Activated CD4-positive, alpha-beta T cell treated with anti-CD3 and anti-CD28 coated beads for 1 hour (primary cell): ENCODE data around the gene C16orf78.
"Not testable (repeated sequence)": the region's sequence is repeated elsewhere in the genome, so short reads cannot be mapped to it uniquely, and the experiment has no call there.

ENCODE experiments used
- DNase-seq: peaks from one replicate; pipeline ENCODE4 v3.0.0-alpha.2; 2020

The C16orf78 gene

DNA sequence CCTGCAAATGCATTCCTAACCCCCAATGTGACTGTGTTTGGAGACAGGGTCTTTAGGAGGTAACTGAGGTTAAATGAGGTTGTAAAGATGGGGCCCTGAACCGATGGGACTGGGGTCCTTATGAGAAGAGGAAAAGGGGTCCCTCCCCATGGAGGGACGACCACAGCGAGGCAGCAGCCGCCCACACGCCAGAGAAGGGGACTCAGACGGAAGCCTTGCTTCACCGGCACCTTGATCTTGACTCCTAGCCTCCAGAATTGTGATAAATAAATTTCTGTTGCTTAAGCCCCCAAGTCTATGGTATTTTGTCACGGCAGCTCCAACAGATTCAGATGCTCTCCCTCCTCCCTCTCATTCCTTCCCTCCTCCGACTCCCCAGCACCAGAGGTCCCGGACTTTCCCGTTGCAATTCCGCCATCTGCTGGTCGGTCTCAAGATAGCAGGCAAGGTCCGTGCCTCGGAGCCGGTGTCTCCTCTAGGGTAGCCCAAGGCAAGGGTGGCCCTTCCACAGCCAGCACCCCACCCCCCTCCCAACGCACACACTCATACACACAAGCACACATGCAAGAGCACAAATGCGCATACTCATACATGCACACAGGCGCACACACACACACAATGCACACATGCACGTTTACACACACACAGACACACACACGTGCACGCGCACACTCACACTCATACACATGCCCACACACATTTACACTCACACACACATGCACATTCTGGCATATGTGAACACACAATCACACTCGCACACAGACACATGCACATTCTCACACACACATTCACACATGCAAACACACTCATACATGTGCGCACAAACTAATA, 23.1 kb upstream of the C16orf78 start:
- DNase-seq: peak; percentile 15

DNA sequence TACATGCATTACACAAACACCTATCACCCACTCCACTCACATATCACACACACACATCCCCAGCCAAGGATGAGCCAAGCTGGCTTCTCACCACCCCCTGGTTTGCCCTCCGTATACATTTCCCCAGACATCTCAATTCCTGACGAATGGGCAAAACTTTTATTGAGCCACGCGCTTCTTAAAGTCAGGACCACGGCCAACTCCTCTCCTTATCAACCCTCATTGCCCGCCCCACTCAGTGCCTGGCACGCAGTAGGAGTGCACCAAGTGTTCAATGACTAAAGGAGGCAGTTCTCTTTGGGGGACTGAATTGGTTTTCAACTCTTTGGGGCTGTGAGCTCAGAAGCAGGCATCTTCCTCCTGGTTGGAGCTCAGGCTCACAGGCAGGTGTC, 22.5 kb upstream of the C16orf78 start:
- DNase-seq: no peak

DNA sequence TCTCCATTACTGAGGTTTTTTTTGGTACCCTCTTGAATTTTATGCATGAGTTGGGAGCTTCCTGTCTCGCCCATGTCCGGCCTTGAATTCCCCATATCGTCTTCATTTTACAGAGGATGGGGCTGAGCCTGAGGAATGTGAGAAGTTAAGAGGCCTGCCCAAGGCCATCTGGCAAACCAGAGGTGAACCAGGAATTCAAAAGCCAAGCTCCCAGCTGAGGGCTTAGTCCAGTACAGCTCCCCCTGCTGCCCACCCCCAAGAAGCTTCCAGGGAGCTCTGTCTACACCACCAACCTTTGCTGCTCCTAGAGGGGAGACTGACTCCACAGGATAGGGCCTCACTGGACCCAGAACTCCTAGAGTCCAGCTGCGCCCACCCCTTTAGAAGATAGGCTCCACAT, 20.7 kb upstream of the C16orf78 start:
- DNase-seq: no peak

DNA sequence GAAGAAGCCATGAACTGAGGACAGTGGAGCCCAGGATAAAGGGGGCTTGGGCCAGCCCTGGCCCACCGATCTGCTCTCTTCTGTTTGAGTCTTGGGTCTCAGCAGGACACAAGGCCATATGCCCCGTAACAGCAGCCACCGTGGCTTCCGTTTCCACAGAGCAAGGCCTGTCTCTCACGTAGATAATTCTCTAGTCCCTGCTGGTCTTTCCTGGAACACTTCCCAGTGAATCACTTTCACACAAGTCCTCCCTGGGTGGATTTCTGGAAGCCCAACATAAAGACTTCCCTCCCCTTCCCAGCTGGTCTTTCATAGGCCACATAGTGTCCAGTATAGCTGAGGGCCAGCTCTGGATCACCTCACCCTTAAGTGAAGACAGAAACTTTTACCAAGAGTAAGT, 19.9 kb upstream of the C16orf78 start:
- DNase-seq: no peak

DNA sequence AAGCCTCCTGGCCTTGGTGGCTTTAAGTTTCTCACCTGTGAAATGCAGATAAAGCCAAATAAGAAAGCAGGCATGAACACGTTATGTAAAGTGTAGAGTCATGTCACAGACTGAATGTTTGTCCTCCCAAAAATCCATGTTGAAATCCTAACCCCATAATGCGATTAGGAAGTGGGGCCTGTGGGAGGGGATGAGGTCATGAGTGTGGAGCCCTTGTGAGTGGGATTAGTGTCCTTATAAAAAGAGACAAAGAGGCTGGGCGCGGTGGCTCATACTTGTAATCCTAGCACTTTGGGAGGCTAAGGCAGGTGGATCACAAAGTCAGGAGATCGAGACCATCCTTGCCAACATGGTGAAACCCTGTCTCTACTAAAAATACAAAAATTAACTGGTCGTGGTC, 19.5 kb upstream of the C16orf78 start:
- no peak for DNase-seq

DNA sequence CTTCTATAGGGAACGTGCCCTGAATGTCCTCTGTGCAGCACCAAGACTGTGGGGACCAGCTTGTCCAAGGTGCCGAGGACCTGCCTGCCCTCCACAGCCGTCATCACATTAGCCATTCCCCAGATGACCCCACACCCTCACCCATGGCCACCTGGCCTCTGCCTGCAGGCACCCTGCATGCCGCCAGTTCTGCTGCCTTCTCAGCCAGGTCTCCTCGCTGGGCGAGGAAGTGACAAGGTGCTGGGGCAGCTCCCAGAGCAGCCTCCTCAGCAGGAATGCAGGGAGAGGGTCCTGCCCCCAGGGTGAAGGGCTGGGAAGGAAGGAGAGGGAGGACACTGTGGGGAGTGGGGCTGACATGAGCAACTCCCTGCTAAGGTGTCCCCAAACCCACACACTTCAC, 18.6 kb upstream of the C16orf78 start:
- no peak for DNase-seq

DNA sequence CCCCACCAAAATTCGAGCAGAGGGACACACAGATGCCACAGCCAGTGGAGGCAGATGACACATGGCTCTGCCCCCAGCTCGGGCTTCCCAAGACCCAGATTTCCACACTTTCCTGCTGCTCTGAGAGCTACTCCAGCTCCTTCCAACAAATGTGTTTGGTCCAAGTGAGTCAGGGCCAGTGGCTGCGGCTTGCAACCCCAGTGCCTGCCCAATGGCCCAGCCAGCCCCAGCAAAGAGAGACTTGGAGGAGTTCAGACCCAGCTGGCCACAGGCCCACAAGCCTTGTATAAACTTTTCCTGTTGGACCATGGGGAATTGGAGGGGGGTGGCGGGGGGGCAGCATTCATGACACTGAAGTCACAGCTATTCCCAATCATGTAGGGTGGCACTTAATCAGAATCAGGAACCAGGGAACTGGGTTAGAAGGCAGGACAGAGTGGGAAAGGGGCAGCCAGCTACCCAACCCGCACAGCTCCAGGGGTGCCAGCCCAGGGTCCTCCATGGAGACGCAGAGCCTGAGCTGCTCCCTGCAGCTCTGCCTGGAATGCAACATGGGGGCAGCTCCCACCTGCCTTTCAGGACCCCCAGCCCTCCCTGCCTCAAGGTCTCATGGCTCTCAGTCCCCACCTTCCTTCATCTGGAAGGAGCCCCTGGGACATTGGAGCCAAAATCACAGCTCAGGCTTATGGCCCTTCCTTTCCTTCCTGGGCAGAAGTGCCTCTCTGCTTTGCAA, 17.5 kb upstream of the C16orf78 start:
- no peak for DNase-seq

DNA sequence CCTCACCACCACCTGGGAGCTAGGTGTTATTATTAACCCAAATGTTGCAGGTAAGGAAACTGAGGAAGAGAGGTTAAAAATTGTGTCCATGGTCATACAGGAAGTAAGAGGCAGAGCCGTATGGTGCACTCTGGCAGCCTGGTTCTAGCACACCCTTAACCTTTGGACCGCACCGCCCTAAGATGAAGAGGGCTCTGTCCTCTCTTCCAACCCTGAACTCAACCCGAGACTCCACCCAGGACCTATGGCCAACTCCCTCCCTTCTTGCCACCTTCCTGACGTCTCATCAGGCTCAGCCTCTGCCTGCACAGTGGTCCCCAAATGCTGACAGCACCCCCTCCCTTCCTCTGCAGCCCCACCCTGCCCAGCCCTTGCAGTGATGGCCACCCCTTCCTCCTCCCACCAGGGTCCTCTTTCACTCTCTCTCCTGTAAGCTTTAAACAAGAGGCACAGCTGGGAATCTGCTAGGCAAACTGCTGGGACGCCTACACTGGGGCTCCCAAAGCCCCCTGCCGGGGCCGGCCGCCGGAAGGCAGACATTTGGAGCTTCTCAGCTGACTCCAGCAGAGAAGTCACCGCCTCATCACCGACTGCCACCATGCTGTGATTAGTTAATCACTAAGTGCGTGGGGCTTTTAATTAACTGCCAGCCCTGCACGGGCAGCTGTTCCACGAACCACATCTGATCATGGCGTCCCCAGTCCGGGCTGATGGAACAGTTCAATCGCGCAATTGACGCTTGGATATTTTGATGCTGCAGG, 16.7 kb upstream of the C16orf78 start:
- no peak for DNase-seq

DNA sequence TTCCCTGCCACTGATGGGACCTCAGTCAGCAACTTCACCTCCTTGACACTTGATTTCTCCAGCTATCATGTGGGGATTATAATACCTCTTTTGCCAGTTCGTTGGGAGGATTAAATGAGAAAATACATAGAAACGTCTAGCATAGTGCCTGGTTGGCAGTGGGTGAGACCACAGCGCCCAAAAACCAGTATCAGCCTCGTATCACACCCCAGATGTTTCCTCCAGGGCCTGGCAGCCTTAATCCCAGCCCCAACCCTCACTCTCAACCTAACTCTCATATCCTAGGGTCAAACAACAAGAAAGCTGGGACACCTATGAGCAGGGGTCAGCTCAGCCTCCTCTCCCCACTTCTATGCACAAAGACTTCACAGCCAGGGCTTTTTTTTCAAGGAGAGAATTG, 14.0 kb upstream of the C16orf78 start:
- DNase-seq: no peak

DNA sequence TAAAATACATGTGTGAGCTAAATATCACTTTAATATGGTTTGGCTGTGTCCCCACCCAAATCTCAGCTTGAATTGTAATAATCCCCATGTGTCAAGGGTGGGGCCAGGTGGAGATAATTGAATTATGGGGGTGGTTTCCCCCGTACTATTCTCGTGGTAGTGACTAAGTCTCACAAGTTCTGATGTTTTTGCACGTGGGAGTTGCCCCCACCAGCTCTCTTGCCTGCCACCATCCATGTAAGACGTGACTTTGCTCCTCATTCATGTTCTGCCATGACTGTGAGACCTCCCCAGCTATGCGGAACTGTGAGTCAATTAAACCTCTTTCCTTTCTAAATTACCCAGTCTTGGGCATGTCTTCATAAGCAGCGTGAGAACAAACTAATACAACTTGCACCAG, 11.9 kb upstream of the C16orf78 start:
- DNase-seq: not testable (repeated sequence)

DNA sequence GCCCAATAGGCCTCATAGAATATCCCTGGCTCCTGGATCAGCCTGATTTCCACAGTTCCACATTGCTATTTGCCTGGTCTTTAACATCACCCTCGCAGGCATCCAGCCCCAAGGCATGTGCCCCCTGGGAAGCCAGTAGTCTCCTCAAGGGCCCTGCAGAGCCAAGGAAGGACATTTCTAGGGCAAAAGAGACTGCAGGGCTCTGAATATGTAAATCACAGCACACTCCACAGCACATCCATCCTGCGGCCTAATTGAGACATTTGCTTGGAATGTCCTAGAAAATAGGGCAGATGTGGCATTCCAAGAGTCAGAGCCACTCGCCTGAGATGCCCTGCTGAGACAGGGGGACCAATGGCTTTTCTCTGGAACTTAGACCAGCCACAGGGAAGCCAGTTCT, 11.4 kb upstream of the C16orf78 start:
- no peak for DNase-seq

DNA sequence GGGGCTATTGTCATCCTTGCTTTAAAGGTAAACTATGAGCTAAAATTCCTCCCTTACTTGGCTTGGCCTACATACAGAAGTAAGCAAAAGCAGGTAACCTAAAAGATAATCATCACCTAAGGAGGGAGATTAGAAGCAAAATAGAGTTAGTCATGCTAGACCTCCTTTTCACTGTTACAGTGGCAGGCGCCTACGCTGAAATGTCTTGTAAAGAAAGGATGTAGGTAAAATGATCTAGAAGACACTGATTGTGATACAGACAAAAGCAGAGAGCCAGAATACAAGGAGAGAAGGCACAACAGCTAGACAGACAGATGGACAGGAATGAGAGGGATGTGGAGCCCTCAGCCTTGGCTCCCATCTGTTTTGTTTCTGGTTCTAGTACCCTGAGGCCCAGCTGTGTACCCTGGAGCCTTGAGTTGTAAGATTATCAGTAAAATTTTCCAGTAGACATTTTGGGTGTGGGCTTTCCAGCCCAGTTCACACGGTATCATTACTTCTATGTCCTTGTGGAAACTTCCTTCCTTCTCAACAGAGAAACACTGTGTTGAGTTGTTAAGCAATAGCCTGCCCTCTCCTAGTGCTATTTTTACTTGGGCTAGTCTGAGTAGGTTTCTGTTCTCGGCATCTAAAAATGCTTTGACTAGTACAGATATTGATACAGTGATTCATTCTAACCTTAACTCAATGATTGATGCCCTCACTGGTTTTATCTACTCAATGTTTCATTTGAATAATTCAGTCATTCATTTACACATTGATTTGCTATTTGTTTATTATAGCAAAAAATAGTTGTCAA, 7.7 kb upstream of the C16orf78 start:
- DNase-seq: no peak

DNA sequence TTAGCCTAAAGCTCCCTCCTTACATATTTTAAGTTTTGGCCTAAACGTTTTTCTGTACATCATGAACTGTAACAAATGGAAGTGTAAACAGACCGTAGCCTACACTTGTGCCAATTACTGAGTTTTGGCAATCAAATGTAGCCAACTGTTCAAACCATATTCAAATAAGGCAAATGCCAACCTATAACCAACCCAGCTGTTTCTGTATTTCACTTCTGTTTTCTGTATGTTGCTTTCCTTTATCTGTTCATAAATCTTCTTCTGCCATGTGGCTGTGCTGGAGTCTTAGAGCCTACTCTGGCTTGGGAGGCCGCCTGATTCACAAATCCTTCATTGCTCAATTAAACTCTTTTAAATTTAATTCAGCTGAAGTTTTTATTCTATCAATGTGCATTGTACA, 6.9 kb upstream of the C16orf78 start:
- no peak for DNase-seq

DNA sequence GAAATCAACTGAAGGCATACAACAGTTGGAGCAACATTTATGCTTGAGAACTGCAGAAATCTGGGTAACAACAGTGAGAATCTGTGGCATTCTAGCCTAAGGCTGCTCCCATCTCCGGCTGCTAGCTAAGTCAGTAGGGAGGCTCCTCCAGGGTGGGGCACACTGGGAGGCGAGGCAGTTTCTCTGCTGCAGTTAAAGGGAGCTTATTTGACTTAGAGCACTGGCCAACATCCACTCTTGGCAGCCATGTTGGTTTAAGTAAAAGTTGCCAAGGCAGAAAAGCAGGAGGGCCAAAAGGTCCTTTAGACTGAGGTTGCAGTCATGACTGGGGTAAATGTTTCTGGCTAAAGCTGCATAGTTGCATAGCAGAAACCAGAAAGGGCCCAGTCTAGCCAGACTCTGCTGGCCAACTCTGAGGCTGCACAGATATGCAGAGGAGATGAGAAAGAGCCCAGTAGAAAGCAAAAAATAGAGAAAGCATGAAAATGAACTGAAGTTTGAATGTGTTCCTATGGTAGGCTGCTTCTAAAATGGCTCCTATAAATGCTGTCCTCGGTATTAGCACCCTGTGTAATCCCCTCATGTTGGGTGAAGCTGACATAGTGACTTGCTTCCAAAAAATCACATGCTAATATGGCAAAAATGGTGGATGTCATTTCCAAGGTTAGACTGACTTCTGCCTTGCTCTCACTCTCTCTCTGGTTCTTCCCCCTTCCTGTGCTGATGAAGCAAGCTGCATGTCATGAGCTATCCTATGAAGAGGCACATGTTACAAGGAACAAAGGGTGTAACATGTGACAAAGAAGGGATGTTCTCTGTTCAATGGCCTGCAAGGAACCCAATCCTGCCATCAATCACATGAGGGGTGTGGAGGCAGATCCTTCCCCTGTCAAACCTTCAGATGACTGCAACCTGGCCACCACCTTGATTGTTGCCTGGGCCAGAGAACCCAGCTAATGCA, 3.7 kb upstream of the C16orf78 start:
- no peak for DNase-seq

DNA sequence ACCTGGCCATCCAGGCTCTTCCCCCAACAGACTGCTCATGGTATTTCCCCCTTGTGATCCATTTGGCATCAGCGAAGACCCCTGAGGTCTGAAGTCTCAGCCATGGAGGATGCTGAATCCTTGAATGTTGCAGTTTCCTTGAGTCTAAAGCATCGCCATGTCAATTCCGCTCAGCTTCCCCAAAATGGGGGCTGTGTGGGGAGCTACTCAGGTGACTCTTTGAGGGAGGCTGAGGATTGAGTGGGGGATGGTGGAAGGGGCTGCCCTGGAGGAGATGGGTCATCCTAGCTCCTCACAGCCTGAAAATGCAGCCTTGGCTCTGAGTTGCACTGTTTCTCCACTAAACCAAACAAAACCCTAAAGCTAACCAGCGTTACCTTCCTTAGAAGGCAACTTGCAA, 2.6 kb downstream of the C16orf78 start:
- no peak for DNase-seq

DNA sequence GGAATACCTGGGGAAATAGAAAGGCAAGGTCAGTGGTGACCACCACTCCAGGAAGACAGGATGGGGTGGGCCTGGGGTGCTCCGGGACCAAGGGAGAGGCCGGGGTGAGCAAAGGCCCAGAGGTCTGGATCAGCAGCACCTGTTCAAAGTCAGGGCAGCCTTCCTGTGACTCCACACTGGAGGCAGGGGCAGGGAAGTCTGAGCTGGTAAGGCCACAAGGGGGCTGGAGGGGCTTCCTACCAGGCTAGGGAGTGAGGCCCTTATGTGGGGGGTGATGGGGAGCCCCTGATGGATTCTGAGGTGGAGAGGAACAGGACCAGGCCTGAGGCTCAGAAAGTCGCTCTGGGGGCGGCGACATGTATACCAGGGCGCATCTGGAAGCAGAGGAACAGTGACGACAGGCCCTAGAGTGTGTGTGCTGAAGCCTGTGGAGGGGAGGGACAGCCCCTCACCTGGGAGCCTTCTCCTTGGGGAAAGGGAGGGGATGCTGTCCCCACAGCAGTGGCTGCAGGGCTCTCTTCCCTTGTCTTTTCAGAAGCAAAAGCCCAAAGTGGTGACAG, 3.7 kb downstream of the C16orf78 start:
- no peak for DNase-seq

DNA sequence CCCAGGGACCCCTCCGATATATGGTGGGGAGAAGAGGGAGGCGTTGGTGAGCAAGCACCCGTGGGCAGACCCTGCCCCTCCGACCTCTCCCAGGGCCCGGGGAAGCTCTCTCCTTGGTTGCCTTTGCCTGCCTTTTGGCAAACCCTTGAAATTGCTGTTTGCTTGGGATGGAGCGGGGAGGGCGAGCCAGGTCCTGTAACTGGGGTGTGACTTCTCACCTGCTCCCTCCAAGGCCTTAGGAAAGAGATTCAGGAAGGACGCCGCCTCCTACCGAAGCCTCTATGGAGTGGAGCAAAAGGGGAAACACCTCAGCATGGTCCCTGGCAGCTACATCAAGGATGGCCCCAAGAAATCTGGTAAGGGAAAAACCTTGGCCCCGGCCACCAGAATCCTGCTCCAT, 4.6 kb downstream of the C16orf78 start:
- DNase-seq: no peak

DNA sequence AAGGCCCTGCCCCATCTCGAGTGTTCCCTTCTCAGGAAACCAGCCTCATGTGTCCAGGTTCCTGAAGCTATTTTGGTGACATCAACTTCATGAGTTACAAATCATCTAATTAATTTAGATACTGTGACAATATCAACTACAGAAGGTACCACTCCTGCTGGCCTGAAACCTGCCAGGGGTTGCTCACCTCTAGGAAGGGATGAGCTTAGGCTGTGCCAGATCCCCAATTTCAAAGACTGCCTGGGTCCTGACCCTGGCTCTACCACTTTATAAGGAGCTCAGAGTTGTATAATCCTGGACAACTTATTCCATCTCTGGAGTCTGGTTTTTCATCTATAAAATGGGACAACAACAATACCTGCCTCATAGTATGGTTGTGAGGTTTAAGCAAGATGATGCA, 5.2 kb downstream of the C16orf78 start:
- no peak for DNase-seq

DNA sequence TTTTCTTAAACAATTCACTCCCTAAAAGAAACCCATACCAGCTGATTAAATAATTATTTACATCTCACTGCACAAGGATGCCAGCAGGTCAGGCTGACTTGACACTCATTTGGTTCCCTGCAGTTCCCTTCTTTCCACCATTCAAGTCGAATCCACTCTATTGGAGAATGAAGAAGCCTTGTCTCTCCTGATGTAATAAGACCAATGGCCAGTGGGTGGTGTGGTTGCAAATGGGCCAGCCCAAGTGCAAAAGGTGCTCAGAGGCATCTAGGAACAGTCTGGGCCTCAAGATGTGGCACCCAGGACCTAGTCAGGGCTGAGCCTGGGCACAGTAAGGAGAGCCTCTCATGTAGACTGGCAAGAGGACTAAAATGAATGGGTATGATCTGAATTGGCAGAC, 9.3 kb downstream of the C16orf78 start:
- no peak for DNase-seq

DNA sequence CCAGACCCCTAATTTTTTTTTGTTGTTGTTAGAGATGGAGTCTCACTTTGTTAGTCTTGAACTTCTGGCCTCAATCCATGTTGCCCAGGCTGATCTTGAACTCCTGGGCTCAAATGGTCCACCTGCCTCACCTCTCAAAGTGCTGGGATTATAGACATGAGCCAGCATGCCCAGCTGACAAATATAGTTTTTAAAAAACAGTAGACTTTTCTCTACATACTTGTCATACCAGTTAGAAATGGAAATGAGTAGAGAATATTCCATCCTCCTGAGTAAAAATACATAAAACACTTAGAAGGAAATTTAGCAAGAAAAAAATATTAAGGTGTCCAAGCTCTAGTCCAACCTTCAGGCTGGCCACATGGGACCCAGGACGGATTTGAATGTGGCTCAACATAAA, 21.4 kb downstream of the C16orf78 start:
- no peak for DNase-seq

DNA sequence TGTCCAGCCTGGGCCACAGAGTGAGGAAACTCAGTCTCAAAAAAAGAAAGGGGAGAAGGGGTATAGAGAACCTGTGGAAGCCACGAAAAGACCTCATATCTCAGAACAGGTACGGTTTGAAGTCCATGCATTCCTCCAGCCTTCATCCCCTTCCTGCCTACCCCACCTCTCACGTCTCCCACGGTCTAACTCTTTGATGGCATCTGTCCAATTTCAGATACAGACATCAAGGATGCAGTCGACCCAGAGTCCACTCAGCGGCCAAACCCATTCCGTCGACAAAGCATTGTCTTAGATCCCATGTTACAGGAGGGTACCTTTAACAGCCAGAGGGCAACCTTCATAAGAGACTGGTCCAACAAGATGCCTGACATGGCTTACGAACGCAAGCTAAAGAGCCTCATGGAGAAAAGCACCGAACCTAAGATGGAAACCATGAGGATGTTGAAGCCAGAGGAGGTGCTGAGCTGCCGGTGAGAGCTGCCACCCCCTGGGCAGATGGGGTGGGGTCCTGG, 22.7 kb downstream of the C16orf78 start:
- no peak for DNase-seq
